HG02571 (cell line): Measurements from ENCODE around the gene SEMA3C.

Experiments used
- ATAC-seq: cut with Tn5 transposase; IDR thresholded peaks from one replicate; pipeline ENCODE4 v1.9.1; 2021; ENCODE audit warnings: mild to moderate bottlenecking, moderate library complexity; ENCODE audit not compliant: unreplicated experiment

Gene SEMA3C

DNA sequence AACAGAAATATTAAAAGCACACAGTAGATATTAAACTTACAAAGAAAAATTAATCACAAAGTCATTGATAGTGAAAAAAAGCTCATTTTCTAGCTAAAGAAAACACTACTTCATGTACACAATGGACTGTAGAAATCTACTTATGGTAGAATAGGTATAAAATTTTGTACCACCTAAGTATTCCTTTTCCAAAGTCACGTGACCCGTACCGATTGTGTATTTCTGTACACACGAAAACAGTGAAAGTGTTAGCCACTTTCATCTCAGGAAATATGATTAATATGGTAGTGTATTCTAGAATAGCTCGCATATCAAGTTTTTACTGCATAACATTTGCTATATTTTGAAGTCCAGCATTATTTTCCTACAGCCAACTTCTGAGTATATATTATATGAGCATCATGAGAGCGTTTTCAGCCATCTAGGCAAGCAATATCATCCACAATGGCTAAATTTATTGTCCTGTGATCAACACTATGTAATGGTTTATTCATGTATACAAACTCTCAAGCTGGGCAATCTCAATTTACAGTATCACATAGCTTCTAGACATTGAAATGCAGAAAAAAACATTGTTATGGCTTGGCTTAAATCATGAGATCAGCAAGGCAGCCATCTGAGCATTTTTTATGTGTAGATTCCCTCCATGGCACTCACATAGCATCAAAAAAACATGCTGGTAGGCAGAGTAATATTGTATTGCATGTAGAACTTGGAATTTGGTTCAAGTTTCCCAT is 165.7 kb downstream of the SEMA3C start:
- no peak for ATAC-seq

DNA sequence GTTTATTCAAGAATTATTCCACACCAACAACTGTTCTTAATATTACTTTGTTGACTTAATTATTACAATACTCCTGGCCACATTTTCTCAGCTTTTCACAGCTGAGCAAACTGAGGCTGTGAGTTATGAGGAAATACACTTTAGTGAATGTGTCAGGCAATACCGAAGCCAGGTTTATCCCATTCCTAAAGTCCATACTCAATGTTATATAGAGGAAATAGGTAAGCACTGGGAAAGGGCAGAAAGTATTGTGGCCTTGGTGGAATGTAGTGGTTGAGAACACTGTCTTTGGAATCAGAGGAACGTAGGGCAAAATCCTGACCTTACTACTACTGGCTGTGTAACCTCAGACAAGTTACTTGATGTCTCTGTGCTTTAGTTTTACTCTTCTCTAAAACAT is 169.6 kb downstream of the SEMA3C start:
- ATAC-seq, result no peak

DNA sequence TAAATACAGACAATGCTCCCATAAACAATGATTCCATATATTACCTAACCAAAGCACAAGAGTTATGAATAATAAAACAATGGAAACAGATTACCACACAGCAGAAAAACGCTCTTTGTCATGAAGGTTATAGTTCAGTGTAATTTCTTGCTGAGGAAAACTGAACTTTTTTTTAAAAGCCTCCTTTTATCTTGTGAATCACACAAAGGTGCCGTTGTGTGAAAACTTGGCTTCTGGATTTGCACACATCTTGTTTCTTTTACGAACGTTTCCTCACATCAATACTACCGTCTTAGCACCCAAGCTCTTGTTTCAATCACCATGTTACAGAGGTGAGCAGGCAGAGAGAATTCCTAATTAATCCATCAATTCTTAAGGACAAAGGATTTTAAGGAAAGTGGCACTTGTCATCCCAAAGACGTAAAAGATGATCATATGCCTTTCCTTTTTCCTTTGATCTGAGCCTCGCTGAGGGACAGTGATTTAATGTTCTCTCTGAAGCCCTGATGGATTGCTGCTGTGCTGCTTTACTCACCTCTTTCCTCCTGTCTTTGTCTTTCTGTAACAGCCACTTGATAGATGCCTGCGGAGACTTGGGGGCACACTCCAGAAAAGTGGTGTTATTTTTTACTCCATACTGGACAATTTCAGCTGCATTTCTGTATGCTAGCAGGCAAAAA is 170.3 kb downstream of the SEMA3C start:
- ATAC-seq, result no peak

- no peak for ATAC-seq
Measured at GRCh38 chr7:80740778-80741545, 177.9 kb downstream of the SEMA3C start.

DNA sequence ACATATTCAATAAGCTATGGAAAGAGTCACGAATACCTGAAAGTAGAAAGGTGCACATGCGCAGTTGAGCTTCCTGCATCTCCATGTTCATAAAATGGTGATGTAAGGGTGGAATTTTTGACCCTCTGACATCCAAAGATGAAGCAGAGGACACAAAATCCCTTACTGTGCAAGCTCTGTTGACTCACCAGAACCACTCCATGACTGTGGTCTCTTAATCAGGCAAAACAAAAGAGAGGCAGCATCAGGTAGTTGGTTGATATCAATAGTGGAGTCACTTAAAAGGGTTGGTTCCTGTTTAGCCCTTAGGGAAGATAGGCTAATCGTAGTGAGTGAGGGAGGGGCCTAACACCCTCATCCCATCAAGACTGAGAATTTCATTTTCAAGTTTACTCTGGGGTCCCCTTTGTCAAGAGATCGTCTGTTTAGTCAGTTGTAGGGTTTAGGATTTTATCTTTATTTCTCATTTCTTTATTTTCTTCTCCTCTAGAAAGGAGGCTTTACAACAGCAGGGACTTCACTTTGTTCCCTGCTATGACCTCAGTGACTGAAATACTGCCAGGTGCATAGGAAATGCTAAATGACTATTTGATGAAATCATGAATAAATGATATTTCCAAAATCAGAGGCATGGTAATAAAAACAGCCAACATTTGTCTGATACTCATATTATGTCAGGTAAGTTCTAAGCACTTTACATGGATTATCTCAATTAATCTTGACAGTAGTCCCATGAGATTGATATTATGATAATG is 182.3 kb downstream of the SEMA3C start:
- ATAC-seq, result no peak

GRCh38 chr7:80735330-80735729 is 183.5 kb downstream of the SEMA3C start:
- no peak for ATAC-seq

DNA sequence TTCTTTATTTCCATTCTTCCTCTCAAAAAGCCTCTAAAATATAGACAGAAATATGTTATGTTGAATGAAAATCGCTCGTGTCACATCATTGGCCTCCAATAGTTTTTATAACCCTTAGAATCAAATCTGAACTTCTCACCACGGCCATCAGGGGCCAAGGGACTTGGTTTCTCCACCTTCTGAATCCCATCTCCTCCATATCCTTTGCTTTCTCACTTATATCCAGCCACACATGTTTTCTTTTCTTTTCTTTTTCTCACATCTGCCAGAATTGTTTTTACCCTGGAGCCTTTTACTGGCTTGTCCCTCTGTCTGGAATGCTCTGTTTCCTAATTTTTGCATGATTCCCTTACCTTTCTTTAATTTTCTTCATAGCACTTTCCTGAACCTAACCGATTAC is 184.8 kb downstream of the SEMA3C start:
- no peak for ATAC-seq

- no peak for ATAC-seq
Measured at GRCh38 chr7:80733333-80733915, 185.4 kb downstream of the SEMA3C start.

DNA sequence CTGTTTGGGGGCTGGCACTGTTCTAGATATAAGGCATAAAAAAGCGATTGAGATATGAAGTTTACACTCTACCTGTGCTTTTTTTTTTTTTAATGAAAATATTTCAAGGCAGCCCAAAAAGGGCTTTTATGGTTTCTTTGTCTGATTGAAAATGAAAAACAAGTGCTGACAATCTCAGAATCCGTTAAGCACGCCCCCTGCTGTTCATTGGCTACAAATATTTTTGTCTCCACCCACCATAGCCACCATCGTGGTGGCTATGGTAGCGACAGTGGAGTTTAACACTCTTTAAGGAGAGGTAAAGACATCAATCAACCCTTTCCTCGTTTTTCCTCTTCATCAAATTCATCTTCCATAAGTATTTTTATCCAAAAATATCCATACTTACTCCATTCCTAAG is 186.2 kb downstream of the SEMA3C start:
- no peak for ATAC-seq

GRCh38 chr7:80731281-80731680 is 187.6 kb downstream of the SEMA3C start:
- ATAC-seq, result no peak

GRCh38 chr7:80729591-80730320 is 189.1 kb downstream of the SEMA3C start:
- ATAC-seq, result no peak

- ATAC-seq, result no peak
Measured at GRCh38 chr7:80726666-80727065, 192.2 kb downstream of the SEMA3C start.

- ATAC-seq, result no peak
Measured at GRCh38 chr7:80725181-80725611, 193.7 kb downstream of the SEMA3C start.

GRCh38 chr7:80724249-80724871 is 194.5 kb downstream of the SEMA3C start:
- no peak for ATAC-seq

DNA sequence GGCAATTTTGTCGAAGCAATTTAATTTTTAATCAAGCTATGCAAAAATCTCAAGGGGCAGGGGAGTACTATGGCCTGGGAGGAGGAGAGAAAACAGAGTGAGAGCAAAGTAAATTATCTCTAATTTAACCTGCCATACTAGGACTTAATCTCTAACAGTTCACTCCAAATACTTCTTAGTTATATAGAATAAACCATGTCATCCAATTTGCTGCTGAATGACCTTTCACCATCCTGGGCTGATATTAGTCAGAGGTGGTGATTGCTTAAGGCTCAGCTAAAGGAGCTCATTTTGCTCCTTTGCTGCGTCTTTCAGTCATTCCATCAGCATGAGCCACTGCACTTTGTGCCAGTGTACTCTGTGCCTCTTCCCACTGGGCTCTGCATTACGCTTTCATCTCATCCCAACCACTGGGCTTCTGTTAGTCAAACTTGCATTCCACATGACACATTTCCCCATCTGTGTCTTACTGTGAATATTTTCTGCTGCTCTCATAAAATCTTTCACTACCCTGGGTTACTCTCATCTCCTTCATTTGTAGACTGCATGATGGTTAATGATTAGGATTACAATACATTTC is 196.1 kb downstream of the SEMA3C start:
- no peak for ATAC-seq

DNA sequence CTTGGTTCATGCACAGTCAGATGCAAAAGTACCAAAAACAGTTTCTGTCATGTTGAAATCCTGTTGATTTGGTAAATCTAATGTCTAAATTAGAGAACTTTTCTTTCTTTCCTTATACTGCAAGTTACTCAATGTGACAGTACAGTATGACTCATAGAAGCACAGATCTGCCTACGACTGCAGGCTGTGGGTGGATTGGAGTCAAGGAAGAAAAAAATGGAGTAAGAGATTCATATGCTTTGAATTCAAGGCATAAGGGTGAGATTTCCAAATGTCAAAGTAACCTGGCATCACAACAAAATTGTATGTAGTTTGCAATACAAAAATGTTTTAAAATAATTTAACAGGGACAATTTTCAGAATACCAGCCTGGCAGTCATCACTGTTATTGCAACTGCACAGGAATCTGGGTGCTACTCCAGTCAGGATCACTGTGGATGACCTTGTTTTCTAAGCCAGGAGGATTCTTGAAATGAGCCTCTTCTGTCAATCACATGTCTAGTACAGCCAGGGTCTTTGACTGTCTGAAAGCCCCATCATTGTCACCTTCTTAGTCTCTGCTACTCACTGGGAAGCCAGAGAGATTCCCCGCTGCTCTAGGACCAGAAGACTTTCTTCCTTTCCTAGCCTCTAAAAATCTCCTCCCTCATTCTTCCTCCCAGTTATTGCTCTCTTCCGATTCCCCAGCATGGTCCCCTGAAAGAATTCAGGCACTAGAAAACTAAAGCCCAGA is 196.8 kb downstream of the SEMA3C start:
- no peak for ATAC-seq

GRCh38 chr7:80720146-80720545 is 198.7 kb downstream of the SEMA3C start:
- ATAC-seq, result no peak

DNA sequence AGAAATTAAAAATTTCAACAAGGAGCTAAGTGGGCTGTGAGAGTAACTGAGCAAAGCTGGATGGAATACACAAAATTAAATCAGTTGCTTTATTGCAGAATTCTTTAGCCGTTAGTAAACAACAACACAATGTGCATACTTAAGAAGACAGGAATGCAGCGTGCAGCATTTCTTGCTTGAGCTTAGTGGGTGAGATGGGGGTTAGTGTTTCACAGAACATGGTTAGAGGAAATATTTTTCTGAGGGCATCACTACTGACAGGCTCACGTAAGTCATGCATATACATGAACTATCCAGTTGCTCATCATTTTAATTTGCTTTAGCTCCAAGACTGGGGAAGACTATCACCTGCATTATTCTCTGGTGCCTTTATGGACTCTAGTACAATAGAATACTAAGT is 199.6 kb downstream of the SEMA3C start:
- no peak for ATAC-seq

DNA sequence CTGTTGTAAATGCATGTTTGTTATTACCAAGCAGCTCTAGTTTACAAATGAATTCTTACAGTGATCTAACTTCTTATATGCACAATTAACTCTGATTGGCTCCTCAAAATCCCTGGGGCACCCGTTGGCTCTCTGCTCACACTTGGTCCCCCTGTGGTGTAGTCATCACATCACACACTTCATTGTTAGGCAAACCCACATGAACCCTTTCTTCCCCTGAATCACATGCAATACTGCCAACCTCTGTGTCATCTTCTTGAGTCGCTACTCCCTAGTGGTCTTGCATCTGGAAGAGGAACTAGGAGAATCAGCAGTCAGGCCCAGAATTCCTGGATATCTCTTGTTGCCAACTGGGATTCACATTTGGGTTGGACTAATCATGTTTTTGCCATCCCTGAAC is 207.3 kb downstream of the SEMA3C start:
- ATAC-seq, result no peak
